Activated CD4-positive, alpha-beta T cell treated with anti-CD3 and anti-CD28 coated beads, Interleukin-2, amount 50 U/mL, for 48 hours (primary cell): ENCODE data around the gene ACSL3.
A peak's percentile ranks its signal among the peaks of the same experiment; 100 is the strongest.
"Not testable (repeated sequence)": the region's sequence is repeated elsewhere in the genome, so short reads cannot be mapped to it uniquely, and the experiment has no call there.

Source experiments
- DNase-seq, 2 experiments: peaks; one replicate each; pipeline ENCODE4 v3.0.0-alpha.2; 2020

ACSL3 gene

GRCh38 chr2:222860740-222861410, at the start of gene ACSL3:
Gene ACSL3 (plus strand): TSS chr2:222861036. CDS start chr2:222908773, 47,737 bp downstream.
- DNase-seq = peak; percentile 93 to 94

- DNase-seq = no peak
Observed at GRCh38 chr2:222811828-222812227, 49.0 kb upstream of the ACSL3 start.

GRCh38 chr2:222813177-222813843, 47.5 kb upstream of the ACSL3 start:
- DNase-seq = peak; percentile 16 to 27

- no peak for DNase-seq
Observed at GRCh38 chr2:222819722-222820333, 41.0 kb upstream of the ACSL3 start.

GRCh38 chr2:222823183-222823930, 37.5 kb upstream of the ACSL3 start:
- DNase-seq = no peak

GRCh38 chr2:222825031-222825430, 35.8 kb upstream of the ACSL3 start:
- no peak for DNase-seq

GRCh38 chr2:222827417-222827816, 33.4 kb upstream of the ACSL3 start:
- DNase-seq = no peak

- DNase-seq = no peak
Observed at GRCh38 chr2:222828572-222828971, 32.3 kb upstream of the ACSL3 start.

- DNase-seq = no peak
Observed at GRCh38 chr2:222830164-222830563, 30.7 kb upstream of the ACSL3 start.

GRCh38 chr2:222833410-222833809, 27.4 kb upstream of the ACSL3 start:
- no peak for DNase-seq

- DNase-seq = no peak
Observed at GRCh38 chr2:222835143-222835822, 25.6 kb upstream of the ACSL3 start.

GRCh38 chr2:222835823-222836151, 25.0 kb upstream of the ACSL3 start:
- DNase-seq = no peak

- DNase-seq = no peak
Observed at GRCh38 chr2:222837643-222838056, 23.2 kb upstream of the ACSL3 start.

- no peak for DNase-seq
Observed at GRCh38 chr2:222840060-222840802, 20.6 kb upstream of the ACSL3 start.

GRCh38 chr2:222842491-222843174, 18.2 kb upstream of the ACSL3 start:
- DNase-seq = no peak

- no peak for DNase-seq
Observed at GRCh38 chr2:222844323-222844722, 16.5 kb upstream of the ACSL3 start.

- not testable (repeated sequence) for DNase-seq
Observed at GRCh38 chr2:222845314-222845713, 15.5 kb upstream of the ACSL3 start.

GRCh38 chr2:222846003-222846402, 14.8 kb upstream of the ACSL3 start:
- DNase-seq = no peak

- not testable (repeated sequence) for DNase-seq
Observed at GRCh38 chr2:222848031-222848430, 12.8 kb upstream of the ACSL3 start.

- DNase-seq = no peak
Observed at GRCh38 chr2:222848862-222849261, 12.0 kb upstream of the ACSL3 start.

GRCh38 chr2:222851956-222852617, 8.7 kb upstream of the ACSL3 start:
- DNase-seq = no peak
